ENCODE measurements around the gene DIMT1. TPM values are rescaled to one million over a fixed set of nuclear protein-coding genes. Genes with fewer than 3 reads are reported as not detected.

Gene DIMT1
- total and polyA plus RNA-seq, 7 donors, result 8.5 to 28.0 (median 21.1) TPM

DNA sequence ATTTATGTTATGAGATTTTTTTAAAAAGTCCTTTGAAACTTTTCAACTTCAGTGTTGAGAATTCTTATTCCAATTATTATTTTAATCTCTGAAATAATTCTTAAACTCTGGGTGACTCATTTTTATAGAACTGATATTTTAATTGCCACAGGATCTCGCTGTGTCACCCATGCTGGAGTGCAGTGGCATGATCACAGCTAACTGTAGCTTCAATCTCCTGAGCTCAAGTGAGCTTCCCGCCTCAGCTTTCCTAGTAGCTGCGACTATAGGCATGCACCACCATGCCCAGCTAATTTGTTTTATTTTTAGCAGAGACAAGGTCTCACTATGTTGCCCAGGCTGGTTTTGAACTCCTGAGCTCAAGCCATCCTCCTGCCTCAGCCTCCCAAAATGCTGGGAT, 41.0 kb downstream of the DIMT1 start:
- intact Hi-C loops (cut with DNase I), result no loop called here
- peaks cover 0 to 64% of the 10 kb centered on the region in 2 donors for H3K36me3 ChIP-seq (ENCODE audit: insufficient read depth in 1 of 2, low read depth in 1 of 2)

GRCh38 chr5:62354028-62354874, 49.5 kb downstream of the DIMT1 start:
- peak; percentile 70 for TF ChIP-seq CTCF (IDR thresholded peaks at IDR 0.05)
- Histone ChIP-seq H3K9me3 (no peaks in the 10 kb centered on the region), H3K4me3 (no peak overlapping the region), H3K4me1 (no peaks in the 10 kb centered on the region), H3K27me3 (ENCODE audit: insufficient read depth in 3 of 3, low read length in 2 of 3) (no peaks in the 10 kb centered on the region), H3K36me3 (ENCODE audit: insufficient read depth in 1 of 2, low read depth in 1 of 2) (peaks cover 0 to 63% of the 10 kb centered on the region in 2 donors), H3K27ac (no peak overlapping the region)
- peak; percentile 65 to 83 (median 72) for ATAC-seq
- DNase-seq, result no peak
- intact Hi-C loops (cut with DNase I), result loop anchor here (5.0 kb wide), 1 partner anchor 132 kb away; no protein-coding TSS in a partner anchor

More for the DNA sequence above, 41.0 kb downstream of the DIMT1 start:
- Histone ChIP-seq H3K27me3 (ENCODE audit: insufficient read depth in 3 of 3, low read length in 2 of 3) (no peaks in the 10 kb centered on the region), H3K4me3 (no peak overlapping the region), H3K27ac (no peak overlapping the region), H3K4me1 (no peaks in the 10 kb centered on the region), H3K9me3 (no peaks in the 10 kb centered on the region)
- TF ChIP-seq CTCF (IDR thresholded peaks at IDR 0.05), result no peak
- ATAC-seq (no peak), DNase-seq (no peak)
- WGBS, 3 donors, result 92 to 98% (median 96%) methylated on average over 3 of the region's 3 CpGs

- 94 to 95% (median 95%) methylated on average over 1 of the region's 1 CpG for WGBS, 3 donors
- Histone ChIP-seq H3K4me1 (no peaks in the 10 kb centered on the region), H3K36me3 (ENCODE audit: insufficient read depth in 1 of 2, low read depth in 1 of 2) (peaks cover 0 to 50% of the 10 kb centered on the region in 2 donors), H3K9me3 (no peaks in the 10 kb centered on the region), H3K27me3 (ENCODE audit: insufficient read depth in 3 of 3, low read length in 2 of 3) (no peaks in the 10 kb centered on the region), H3K4me3 (no peak overlapping the region), H3K27ac (no peak overlapping the region)
- ATAC-seq, result no peak
- intact Hi-C loops (cut with DNase I), result loop anchor here in 1 of 2 donors (5.0 kb wide), 1 partner anchor 42 kb away; the partner anchor contains the start of gene KIF2A
- DNase-seq, result no peak
- TF ChIP-seq CTCF (IDR thresholded peaks at IDR 0.05), result no peak
Observed at GRCh38 chr5:62348723-62349481, 54.8 kb downstream of the DIMT1 start.

- H3K27ac ChIP-seq, result no peak overlapping the region
- WGBS, 3 donors, result 95 to 100% (median 97%) methylated on average over 1 of the region's 1 CpG
- no peaks in the 10 kb centered on the region for H3K27me3 ChIP-seq (ENCODE audit: insufficient read depth in 3 of 3, low read length in 2 of 3)
- intact Hi-C loops (cut with DNase I), result loop anchor here in 1 of 2 donors (5.0 kb wide), 1 partner anchor 41 kb away; the partner anchor contains the start of gene KIF2A
- no peak overlapping the region for H3K4me3 ChIP-seq
- TF ChIP-seq CTCF (IDR thresholded peaks at IDR 0.05), result no peak
- H3K36me3 ChIP-seq (ENCODE audit: insufficient read depth in 1 of 2, low read depth in 1 of 2), result peaks cover 0 to 41% of the 10 kb centered on the region in 2 donors
- H3K9me3 ChIP-seq, result no peaks in the 10 kb centered on the region
- H3K4me1 ChIP-seq, result no peaks in the 10 kb centered on the region
- ATAC-seq, result no peak
- no peak for DNase-seq
Observed at GRCh38 chr5:62347928-62348327, 55.8 kb downstream of the DIMT1 start.

Data from psoas muscle (tissue), 8 donors.